AG09319 (cell line): Measurements from ENCODE around the gene TAF11L14.

Experiments used
- DNase-seq: peaks from one replicate; pipeline ENCODE4 v3.0.0-alpha.2; 2010; ENCODE audit warnings: low read depth; ENCODE audit errors: extremely low read depth
- CTCF ChIP-seq: IDR thresholded peaks from 2 replicates; pipeline ENCODE4 v1.5.1; 2011; ENCODE audit warnings: low read depth, mild to moderate bottlenecking, inconsistent platforms, low read length, moderate library complexity

The TAF11L14 gene

GRCh38 chr5:17670353-17670752 is 36.1 kb downstream of the TAF11L14 start:
- no peak for DNase-seq
- TF ChIP-seq CTCF = no peak

GRCh38 chr5:17678751-17679324 is 44.6 kb downstream of the TAF11L14 start:
- no peak for DNase-seq

GRCh38 chr5:17679597-17680203 is 45.4 kb downstream of the TAF11L14 start:
- TF ChIP-seq CTCF = no peak
- no peak for DNase-seq

More at GRCh38 chr5:17678751-17679324, 44.6 kb downstream of the TAF11L14 start:
- TF ChIP-seq CTCF = no peak

- DNase-seq = no peak
- no peak for TF ChIP-seq CTCF
Measured at GRCh38 chr5:17680737-17681136, 46.5 kb downstream of the TAF11L14 start.
